Erythroblast (primary cell): Measurements from ENCODE around the gene PAQR4.

ENCODE experiments used
- GATA1 ChIP-seq: IDR thresholded peaks from 2 replicates; pipeline ENCODE4 v1.6.1; 2011; ENCODE audit warnings: low read depth, mild to moderate bottlenecking, control low read depth, low read length, moderate library complexity
- POLR2A ChIP-seq: IDR thresholded peaks from 2 replicates; pipeline ENCODE4 v1.6.1; 2011; ENCODE audit warnings: mild to moderate bottlenecking, low read length

DNA sequence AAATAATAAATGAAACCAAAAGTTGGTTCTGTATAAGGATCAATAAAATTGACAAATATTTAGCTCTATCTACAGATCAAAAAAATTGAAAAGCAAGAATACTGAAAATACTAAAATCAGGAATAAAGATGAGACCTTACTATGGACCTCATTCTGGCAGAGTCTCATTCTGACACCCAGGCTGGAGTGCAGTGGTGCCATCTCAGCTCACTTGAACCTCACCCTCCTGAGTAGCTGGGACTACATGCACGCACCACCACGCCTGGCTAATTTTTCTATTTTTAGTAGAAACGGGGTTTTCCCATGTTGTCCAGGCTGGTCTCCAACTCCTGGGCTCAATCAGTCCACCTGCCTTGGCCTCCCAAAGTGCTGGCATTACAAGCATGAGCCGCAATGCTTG lies 27.1 kb upstream of the PAQR4 start:
- TF ChIP-seq POLR2A (no peak), GATA1 (no peak)
